ENCODE data around the gene ZNF586.
"Not testable (repeated sequence)": the region's sequence is repeated elsewhere in the genome, so short reads cannot be mapped to it uniquely, and the experiment has no call there.

Gene ZNF586

DNA sequence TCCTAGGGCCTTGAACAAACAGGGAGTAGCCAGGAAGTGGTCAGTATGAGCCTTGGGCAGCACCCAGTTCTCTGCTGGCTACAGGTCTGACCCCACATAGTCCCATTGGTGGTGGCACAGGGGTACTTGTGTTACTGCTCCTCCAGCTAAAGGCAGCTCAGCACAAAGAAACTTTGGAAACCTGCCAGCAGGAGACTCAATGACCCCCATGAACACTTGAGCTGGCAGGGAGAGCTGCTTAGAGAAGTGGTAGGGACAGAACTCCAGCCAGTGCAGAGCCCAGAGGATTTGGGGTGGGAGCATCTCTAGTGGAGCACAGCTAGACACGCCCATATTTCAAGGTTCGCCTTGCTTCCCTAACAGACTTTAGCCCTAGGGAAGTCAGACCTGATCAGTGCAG is 10.4 kb upstream of the ZNF586 start:
- Histone ChIP-seq H3K27ac (ENCODE audit: low read length) (no peak overlapping the region), H3K27me3 (ENCODE audit: insufficient read depth, low read length) (no peaks in the 10 kb centered on the region), H3K4me3 (ENCODE audit: low read length) (no peak overlapping the region), H3K9ac (ENCODE audit: low read depth, low read length) (no peak overlapping the region), H3K36me3 (ENCODE audit: insufficient read depth, low read depth, low read length) (peaks cover 63% of the 10 kb centered on the region), H3K4me1 (ENCODE audit: insufficient read depth, low read length) (no peaks in the 10 kb centered on the region), H3K9me3 (ENCODE audit: insufficient read depth, low read depth, low read length) (no peaks in the 10 kb centered on the region; the same call in 1 of the 2 replicates)

DNA sequence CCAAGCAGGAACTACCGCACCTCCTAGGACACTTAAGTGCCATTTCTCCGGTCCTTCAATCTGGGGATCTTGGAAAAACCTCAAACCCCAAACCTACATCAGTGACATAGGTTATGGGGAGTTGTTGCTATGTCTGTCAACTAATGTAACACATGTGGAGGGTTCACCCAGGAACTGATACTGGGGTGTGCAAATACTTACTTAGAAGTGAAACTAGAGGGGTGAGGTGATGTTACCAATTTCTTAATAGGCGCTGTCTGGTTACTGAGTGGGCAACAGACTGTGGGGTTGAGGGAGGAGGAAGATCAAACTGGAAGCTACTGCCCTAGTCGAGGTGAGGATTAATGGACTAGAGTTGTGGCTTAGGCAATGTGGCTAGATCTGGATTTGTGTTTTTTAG is 1.9 kb downstream of the ZNF586 start:
- Histone ChIP-seq H3K27me3 (ENCODE audit: insufficient read depth, low read length) (no peaks in the 10 kb centered on the region), H3K4me3 (ENCODE audit: low read length) (no peak overlapping the region), H3K9ac (ENCODE audit: low read depth, low read length) (no peak overlapping the region), H3K4me1 (ENCODE audit: insufficient read depth, low read length) (no peaks in the 10 kb centered on the region), H3K9me3 (ENCODE audit: insufficient read depth, low read depth, low read length) (no peaks in the 10 kb centered on the region), H3K27ac (ENCODE audit: low read length) (no peak overlapping the region), H3K36me3 (ENCODE audit: insufficient read depth, low read depth, low read length) (peaks cover 18% of the 10 kb centered on the region)

GRCh38 chr19:57773488-57773887 is 4.0 kb downstream of the ZNF586 start:
- no peaks in the 10 kb centered on the region for H3K9me3 ChIP-seq (ENCODE audit: insufficient read depth, low read depth, low read length)
- no peak overlapping the region for H3K27ac ChIP-seq (ENCODE audit: low read length)
- H3K27me3 ChIP-seq (ENCODE audit: insufficient read depth, low read length), result no peaks in the 10 kb centered on the region
- H3K36me3 ChIP-seq (ENCODE audit: insufficient read depth, low read depth, low read length), result peaks cover 36% of the 10 kb centered on the region
- H3K4me3 ChIP-seq (ENCODE audit: low read length), result no peak overlapping the region
- H3K9ac ChIP-seq (ENCODE audit: low read depth, low read length), result no peak overlapping the region
- no peaks in the 10 kb centered on the region for H3K4me1 ChIP-seq (ENCODE audit: insufficient read depth, low read length)

DNA sequence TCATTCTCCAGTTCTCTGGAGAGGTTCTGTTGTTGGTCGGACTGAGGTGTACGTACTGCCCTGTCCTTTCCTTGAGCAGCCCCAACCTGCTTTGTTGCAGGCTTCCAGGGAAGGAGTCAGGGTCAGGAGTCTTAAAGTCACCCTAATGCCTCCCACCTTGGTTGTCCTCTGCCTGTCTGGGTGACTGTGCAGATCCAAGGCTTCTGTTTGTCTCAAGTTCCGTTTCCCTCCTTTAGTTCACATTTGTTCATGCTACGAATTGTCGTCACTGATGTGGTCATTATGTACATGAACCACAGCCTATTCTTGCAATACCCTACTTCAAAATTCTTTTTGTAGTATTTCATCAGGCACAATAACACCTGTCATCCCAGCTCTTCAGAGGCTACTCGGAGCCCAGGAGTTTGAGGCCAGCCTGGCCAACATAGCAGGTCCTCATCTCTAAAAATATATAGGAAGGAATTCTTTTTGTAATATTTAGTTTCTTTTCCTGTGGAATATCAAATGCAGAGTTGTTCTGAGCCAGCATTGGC is 7.4 kb downstream of the ZNF586 start:
- H3K9ac ChIP-seq (ENCODE audit: low read depth, low read length), result no peak overlapping the region
- no peaks in the 10 kb centered on the region for H3K4me1 ChIP-seq (ENCODE audit: insufficient read depth, low read length)
- H3K27ac ChIP-seq (ENCODE audit: low read length), result no peak overlapping the region
- H3K4me3 ChIP-seq (ENCODE audit: low read length), result no peak overlapping the region
- peaks cover 67% of the 10 kb centered on the region for H3K36me3 ChIP-seq (ENCODE audit: insufficient read depth, low read depth, low read length)
- H3K27me3 ChIP-seq (ENCODE audit: insufficient read depth, low read length), result no peaks in the 10 kb centered on the region
- H3K9me3 ChIP-seq (ENCODE audit: insufficient read depth, low read depth, low read length), result peaks cover 7% of the 10 kb centered on the region; the same call in 1 of the 2 replicates

DNA sequence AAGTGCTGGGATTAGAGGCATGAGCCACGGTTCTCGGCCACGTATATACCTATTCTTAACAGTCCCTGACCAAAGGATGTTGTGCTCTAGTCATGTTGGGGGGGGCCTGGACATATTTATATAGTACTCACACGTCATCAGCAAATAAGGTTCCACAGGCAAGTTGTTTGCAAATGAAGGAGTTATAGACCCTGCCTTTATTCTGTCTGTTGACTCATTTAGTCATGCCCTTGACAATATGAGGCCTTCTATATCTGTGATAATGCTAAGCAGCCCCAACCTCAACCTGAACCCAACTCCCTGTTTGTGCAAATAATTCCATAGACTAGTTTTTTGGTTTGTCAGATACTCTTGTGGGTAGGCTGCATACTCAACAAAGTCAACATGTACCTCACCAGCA is 8.9 kb downstream of the ZNF586 start:
- H3K9me3 ChIP-seq (ENCODE audit: insufficient read depth, low read depth, low read length), result peaks cover 7% of the 10 kb centered on the region; the same call in 1 of the 2 replicates
- H3K4me3 ChIP-seq (ENCODE audit: low read length), result no peak overlapping the region
- no peak overlapping the region for H3K27ac ChIP-seq (ENCODE audit: low read length)
- peaks cover 54% of the 10 kb centered on the region for H3K36me3 ChIP-seq (ENCODE audit: insufficient read depth, low read depth, low read length)
- no peaks in the 10 kb centered on the region for H3K27me3 ChIP-seq (ENCODE audit: insufficient read depth, low read length)
- H3K9ac ChIP-seq (ENCODE audit: low read depth, low read length), result no peak overlapping the region
- no peaks in the 10 kb centered on the region for H3K4me1 ChIP-seq (ENCODE audit: insufficient read depth, low read length)

GRCh38 chr19:57779220-57779845 is 9.9 kb downstream of the ZNF586 start:
- H3K4me3 ChIP-seq (ENCODE audit: low read length), result no peak overlapping the region
- H3K9me3 ChIP-seq (ENCODE audit: insufficient read depth, low read depth, low read length), result peaks cover 7% of the 10 kb centered on the region; the same call in 1 of the 2 replicates
- no peaks in the 10 kb centered on the region for H3K27me3 ChIP-seq (ENCODE audit: insufficient read depth, low read length)
- no peaks in the 10 kb centered on the region for H3K4me1 ChIP-seq (ENCODE audit: insufficient read depth, low read length)
- H3K9ac ChIP-seq (ENCODE audit: low read depth, low read length), result no peak overlapping the region
- no peak overlapping the region for H3K27ac ChIP-seq (ENCODE audit: low read length)
- H3K36me3 ChIP-seq (ENCODE audit: insufficient read depth, low read depth, low read length), result peaks cover 54% of the 10 kb centered on the region

GRCh38 chr19:57786286-57786685 is 16.8 kb downstream of the ZNF586 start:
- Histone ChIP-seq H3K4me1 (ENCODE audit: insufficient read depth, low read length) (no peaks in the 10 kb centered on the region), H3K27ac (ENCODE audit: low read length) (no peak overlapping the region), H3K27me3 (ENCODE audit: insufficient read depth, low read length) (no peaks in the 10 kb centered on the region), H3K36me3 (ENCODE audit: insufficient read depth, low read depth, low read length) (peaks cover 12% of the 10 kb centered on the region), H3K9ac (ENCODE audit: low read depth, low read length) (no peak overlapping the region), H3K4me3 (ENCODE audit: low read length) (no peak overlapping the region), H3K9me3 (ENCODE audit: insufficient read depth, low read depth, low read length) (no peaks in the 10 kb centered on the region)

DNA sequence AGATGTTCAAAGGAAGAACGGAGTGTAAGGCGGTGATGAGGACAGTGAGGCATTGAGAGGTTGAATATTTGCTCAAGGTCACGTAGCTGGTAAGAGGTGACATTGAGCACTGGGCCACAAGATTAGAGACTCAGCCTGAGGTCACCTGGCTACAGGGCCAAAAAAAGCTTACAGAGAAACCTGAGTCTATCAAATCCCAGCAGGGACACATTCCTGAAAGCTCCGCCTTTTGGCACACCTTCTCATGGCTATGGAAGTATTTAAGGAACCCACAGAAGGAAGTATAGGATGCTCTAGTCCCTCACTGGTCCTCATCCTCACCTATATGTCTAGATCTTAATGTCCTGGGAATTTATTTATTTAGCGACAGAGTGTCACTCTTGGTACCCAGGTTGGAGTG is 17.4 kb downstream of the ZNF586 start:
- no peak overlapping the region for H3K4me3 ChIP-seq (ENCODE audit: low read length)
- no peak overlapping the region for H3K27ac ChIP-seq (ENCODE audit: low read length)
- H3K27me3 ChIP-seq (ENCODE audit: insufficient read depth, low read length), result no peaks in the 10 kb centered on the region
- peaks cover 13% of the 10 kb centered on the region for H3K36me3 ChIP-seq (ENCODE audit: insufficient read depth, low read depth, low read length)
- H3K9ac ChIP-seq (ENCODE audit: low read depth, low read length), result no peak overlapping the region
- no peaks in the 10 kb centered on the region for H3K4me1 ChIP-seq (ENCODE audit: insufficient read depth, low read length)
- H3K9me3 ChIP-seq (ENCODE audit: insufficient read depth, low read depth, low read length), result no peaks in the 10 kb centered on the region

DNA sequence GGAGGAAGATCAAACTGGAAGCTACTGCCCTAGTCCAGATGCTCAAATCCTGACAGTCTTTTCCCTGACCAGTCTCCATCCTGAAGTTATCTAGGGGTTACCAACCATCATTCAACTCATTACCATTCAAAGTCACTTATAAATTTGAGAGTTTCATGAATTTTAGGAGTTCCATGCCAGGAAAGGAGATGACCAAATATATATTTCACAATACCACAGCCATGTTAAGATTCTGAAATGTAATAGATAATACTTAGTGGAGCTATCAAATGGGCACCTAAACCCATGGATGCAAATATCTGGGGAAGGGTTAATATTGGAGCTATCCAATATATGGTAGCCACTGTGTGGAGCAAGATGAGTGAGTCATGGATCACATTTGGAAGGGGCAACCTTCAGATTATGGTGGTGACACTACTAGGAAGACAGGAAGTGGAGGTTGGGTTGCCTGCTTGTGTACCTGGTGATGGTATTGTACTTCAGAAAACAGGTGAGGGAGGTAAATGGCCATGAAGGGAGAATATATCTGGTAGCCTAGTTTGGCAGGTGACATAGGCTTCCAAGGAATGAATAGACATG is 18.7 kb downstream of the ZNF586 start:
- H3K9me3 ChIP-seq (ENCODE audit: insufficient read depth, low read depth, low read length), result no peaks in the 10 kb centered on the region
- H3K9ac ChIP-seq (ENCODE audit: low read depth, low read length), result no peak overlapping the region
- H3K27ac ChIP-seq (ENCODE audit: low read length), result no peak overlapping the region
- no peaks in the 10 kb centered on the region for H3K27me3 ChIP-seq (ENCODE audit: insufficient read depth, low read length)
- H3K4me1 ChIP-seq (ENCODE audit: insufficient read depth, low read length), result no peaks in the 10 kb centered on the region
- no peak overlapping the region for H3K4me3 ChIP-seq (ENCODE audit: low read length)
- peaks cover 19% of the 10 kb centered on the region for H3K36me3 ChIP-seq (ENCODE audit: insufficient read depth, low read depth, low read length)

- Histone ChIP-seq H3K27ac (ENCODE audit: low read length) (no peak overlapping the region), H3K4me1 (ENCODE audit: insufficient read depth, low read length) (no peaks in the 10 kb centered on the region), H3K27me3 (ENCODE audit: insufficient read depth, low read length) (no peaks in the 10 kb centered on the region), H3K9ac (ENCODE audit: low read depth, low read length) (no peak overlapping the region), H3K9me3 (ENCODE audit: insufficient read depth, low read depth, low read length) (no peaks in the 10 kb centered on the region), H3K4me3 (ENCODE audit: low read length) (no peak overlapping the region), H3K36me3 (ENCODE audit: insufficient read depth, low read depth, low read length) (peaks cover 19% of the 10 kb centered on the region)
Measured at GRCh38 chr19:57789288-57789687, 19.8 kb downstream of the ZNF586 start.

DNA sequence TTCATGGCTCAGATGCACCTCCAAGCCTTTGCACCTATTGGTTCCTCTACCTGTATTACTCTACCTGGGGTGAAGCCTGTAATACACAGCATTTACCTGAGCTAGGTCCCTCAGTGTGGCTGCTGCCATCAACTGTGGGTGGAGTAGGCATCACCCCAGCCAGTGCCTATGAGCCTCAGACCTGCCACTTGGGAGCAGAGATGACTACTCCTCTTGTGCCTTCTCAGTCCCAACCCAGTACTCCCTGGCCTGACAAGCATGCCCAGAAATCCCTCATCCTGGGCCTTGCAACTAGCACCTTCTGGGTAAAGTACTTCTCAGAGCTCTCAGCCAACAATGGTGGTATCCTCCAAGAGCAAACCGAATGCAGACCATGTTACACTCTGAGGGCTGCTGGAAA is 27.1 kb downstream of the ZNF586 start:
- H3K27ac ChIP-seq (ENCODE audit: low read length); H3K9me3 ChIP-seq (ENCODE audit: insufficient read depth, low read depth, low read length); H3K9ac ChIP-seq (ENCODE audit: low read depth, low read length); H3K4me3 ChIP-seq (ENCODE audit: low read length); H3K27me3 ChIP-seq (ENCODE audit: insufficient read depth, low read length): not testable (repeated sequence)
- H3K36me3 ChIP-seq (ENCODE audit: insufficient read depth, low read depth, low read length), result peaks cover 19% of the 10 kb centered on the region
- peaks cover 22% of the 10 kb centered on the region for H3K4me1 ChIP-seq (ENCODE audit: insufficient read depth, low read length)

- Histone ChIP-seq H3K27me3 (ENCODE audit: insufficient read depth, low read length) (no peaks in the 10 kb centered on the region), H3K27ac (ENCODE audit: low read length) (no peak overlapping the region), H3K4me1 (ENCODE audit: insufficient read depth, low read length) (peaks cover 39% of the 10 kb centered on the region), H3K9ac (ENCODE audit: low read depth, low read length) (peak overlapping the region; percentile 29; the same call in 1 of the 2 replicates), H3K36me3 (ENCODE audit: insufficient read depth, low read depth, low read length) (peaks cover 3% of the 10 kb centered on the region), H3K4me3 (ENCODE audit: low read length) (peak overlapping the region; percentile 28; the same call in 1 of the 2 replicates), H3K9me3 (ENCODE audit: insufficient read depth, low read depth, low read length) (no peaks in the 10 kb centered on the region)
Measured at GRCh38 chr19:57800696-57801095, 31.2 kb downstream of the ZNF586 start.

Measured in iPS-20b (cell line).